Left hindlimb (tissue), 1 donor: ENCODE data around the gene CCDC192.
"Not testable (repeated sequence)": the region's sequence is repeated elsewhere in the genome, so short reads cannot be mapped to it uniquely, and the experiment has no call there.

Experiments
- DNase-seq: peaks from one replicate; pipeline ENCODE4 v3.0.0-alpha.2; 2018

CCDC192 gene

DNA sequence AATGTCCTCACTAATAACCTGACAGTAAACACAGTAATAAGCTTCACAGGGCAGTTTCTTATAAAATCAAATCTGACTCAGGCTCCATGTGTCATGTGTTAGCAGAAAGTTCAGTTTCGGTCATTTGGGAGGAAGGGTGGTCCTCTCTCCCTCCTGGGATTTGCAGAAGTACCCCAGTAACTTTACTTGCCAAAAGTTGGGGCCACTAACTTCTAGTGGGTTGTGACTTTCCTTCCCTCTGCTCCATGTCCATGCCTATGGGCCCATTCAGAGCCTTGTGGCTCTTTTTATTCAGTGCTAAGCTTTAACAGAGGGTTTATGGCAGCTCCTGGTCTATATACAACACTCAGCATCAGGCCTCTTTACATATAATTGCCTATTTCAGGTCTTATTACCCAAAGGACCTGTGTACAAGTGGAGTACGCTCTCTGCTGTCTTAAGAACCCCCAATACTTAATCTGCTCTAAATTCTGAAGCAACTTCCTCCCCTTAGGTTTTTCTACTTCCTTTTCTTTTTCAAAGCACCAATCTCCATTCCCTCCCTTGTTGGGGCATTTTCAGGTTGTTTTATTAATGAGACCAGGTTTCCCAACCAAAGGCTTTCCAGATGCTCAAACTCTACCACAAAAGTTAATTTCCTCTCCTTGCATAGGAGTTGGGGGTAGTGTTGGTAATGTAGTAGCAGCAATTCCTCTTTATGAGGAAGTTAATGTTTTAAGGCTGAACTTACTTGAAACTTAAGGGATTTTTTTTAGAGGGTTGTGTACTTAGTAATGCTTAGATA lies 107.7 kb downstream of the CCDC192 start:
- no peak for DNase-seq

DNA sequence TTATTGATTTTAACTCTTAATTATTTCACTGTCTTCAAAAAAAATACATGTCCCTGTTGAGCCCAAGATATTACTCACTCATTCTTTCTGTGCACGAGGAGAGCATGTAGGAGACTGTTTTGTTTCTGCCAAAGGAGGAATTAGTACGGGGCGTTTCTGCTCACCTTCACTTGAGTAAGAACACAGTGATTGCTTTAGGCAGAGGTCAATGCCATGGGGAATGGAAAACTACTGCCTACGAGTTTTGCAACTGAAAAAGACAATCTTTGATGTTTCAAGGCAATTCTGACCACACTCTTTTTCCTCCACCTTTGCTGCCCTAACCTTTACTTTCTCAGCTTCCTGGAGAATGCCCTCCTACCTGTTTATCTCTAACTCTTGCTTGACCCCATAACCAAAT lies 109.4 kb downstream of the CCDC192 start:
- no peak for DNase-seq

DNA sequence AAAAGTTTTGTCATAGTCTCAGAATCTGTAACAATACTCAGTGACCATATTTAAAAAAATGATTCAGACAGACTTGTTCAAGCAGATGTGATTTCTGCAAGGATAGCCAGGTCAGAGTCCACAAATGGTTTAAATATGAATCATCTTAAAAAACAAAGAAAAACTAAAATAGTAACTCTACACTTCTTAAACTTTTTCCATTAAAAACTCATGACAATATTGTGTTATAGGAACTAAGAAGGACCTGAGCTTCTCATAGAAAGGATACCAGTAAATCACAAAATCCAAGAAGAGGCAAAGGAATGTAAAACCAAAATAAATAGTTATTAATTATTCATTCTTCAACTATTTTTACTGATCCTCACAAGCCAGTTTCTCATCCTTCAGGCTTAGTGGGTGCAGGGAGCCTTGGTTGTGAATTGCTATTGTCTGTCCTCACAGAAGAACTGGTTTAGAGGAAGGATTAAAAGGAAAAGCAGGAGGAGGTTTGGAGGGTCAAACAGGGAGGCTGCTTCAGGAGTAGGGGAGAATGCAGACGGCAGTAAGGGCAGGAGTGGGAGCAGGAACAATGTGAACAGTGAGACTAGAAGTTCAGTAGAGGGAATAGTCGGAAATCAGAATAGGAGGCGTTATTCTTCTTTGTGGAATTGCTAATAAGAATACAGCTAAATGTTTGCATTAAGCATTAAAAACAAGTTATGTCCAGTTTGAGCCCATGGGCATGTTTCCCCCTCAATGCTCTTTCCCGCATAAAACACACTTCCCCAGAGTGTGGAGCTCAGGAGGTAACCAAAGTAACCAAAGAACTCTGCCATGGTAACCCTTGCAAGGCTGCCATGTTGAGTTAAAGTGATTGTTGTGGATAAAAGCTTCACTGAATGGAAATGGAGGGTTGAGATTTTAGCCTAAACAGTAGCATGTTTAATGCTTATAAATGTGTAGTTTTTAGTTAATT lies 110.7 kb downstream of the CCDC192 start:
- DNase-seq = no peak

DNA sequence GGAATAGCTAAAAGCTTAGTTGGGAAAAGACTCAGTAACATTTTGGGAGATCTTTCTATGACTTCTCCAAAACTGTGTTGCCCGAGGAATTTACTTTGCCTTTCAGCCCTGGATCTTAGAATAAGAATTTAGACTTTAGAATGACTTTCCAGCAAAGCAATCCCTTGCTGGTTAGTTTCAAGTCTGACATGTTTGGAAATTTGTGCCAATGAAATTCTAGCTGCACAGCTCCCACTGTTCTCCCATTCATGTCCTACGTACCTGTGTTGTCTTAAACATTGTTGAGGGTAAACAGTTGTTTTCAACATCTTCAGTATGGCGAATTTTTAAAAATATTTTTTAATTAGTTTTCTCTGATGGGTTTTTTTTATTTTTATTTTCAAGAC lies 111.4 kb downstream of the CCDC192 start:
- DNase-seq = no peak

DNA sequence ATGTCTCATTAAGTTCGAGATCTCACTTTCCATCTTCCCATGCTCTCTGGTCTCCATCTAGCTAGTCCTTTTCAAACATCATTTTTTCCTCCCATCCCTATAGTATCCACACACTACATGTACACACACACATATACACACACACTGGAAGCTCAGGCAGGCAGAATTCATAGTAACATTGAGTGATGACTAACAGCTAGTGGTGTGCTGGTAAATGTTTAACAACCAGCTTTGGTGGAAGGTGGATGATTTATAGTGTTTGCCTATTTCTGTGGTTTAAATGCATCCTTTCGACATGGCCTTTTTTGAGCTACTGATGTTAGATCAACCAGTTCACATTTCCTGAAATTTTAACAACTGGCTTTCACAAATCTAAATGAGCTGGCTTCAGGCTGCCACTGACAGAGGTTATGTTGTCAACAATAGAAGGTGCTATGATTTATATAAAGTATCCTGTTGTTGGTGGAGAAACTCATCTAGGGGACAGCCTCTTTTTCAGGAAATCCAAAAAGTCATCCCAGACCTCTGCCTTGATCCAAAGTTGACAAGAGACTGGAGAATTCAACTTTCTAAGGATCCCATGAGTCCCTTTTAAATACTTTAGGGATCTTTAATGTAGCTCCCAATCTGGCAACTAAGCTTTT lies 117.8 kb downstream of the CCDC192 start:
- no peak for DNase-seq

DNA sequence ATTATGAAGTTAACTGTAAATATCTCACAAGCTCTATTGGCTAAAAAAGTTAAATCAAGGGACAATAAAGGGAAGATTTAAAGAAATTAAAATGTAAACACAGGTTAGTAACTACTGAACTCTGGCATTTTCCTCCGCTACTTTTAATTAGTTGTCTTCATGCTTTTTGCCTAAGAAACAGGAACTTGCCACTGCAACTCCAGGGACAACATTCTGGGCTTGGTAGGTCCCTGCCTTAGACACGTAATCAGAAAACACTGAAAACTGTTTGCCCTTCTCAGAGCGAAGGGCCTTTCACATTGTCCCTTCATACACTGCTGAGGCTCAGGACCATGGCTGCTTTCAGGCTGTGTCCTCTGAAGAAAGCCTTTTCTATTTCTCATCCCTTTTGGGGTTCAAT lies 118.7 kb downstream of the CCDC192 start:
- no peak for DNase-seq

DNA sequence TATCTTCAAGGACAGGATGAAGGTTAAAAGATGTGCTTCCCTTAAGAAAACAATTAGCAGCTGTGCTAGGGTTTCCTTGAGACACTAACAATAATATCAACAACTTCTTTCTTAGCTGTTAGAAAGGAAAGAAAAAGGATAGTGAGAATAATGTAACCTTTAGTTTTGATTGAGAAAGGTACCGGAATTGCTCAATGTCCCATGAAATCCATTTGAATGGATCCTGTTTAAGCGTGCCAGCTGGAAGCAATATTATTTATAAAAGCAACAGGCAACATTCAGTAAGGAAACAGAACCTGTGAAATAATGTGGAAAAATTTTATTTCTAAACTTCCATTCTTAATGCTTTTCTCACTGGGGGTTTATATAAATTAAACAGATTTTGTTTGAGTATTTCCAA lies 120.9 kb downstream of the CCDC192 start:
- no peak for DNase-seq

DNA sequence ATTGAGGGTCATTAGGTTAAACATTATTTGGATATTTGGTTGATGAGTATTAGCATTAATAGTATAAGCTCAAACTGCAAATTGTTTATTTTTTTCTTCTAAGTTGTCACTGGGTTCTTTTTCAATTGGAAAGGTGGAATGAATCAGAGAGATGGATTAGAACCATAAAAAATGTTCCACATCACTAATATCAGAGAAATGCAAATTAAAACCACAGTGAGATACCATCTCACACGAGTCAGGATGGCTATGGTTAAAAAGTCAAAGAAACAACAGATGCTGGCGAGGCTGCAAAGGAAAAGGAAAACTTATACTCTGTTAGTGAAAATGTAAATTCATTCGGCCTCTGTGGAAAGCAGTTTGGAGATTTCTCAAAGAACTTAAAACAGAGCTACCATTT lies 122.8 kb downstream of the CCDC192 start:
- no peak for DNase-seq

DNA sequence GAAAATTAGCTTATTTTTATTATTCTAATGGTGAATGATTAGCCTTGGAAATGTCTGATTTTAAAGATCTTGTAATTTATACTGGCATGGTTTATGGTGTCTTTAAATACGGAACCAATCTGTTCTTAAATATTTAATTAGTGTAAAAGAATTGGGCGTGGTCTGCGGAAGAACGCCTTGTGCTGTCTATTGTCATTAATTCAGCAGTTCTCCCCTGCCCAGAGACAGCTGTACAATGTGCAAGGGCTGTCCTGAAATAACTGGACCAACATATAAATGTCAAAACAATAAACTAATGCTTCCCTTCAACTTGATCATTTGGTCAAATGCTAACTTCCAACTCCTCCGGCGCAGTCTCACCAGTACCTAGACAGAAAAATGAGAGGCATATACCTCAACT lies 124.3 kb downstream of the CCDC192 start:
- no peak for DNase-seq

DNA sequence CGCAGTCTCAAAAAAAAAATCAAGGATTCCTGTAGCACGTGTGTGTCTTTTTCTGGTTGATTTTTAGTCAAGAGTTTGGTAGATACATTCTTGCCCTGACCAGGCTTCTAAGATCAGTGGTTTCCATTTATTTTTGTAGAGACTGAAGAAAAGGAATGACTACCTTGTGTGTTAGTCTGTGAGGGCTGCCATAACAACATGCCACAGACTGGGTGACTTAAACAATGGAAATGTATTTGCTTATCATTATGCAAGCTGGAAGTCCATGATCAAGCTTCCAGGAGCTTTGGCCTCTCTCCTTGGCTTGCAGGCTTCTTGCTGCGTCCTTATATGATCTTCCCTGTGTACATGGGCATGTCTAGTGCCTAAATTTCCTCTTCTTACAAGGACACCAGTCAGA lies 127.0 kb downstream of the CCDC192 start:
- no peak for DNase-seq

DNA sequence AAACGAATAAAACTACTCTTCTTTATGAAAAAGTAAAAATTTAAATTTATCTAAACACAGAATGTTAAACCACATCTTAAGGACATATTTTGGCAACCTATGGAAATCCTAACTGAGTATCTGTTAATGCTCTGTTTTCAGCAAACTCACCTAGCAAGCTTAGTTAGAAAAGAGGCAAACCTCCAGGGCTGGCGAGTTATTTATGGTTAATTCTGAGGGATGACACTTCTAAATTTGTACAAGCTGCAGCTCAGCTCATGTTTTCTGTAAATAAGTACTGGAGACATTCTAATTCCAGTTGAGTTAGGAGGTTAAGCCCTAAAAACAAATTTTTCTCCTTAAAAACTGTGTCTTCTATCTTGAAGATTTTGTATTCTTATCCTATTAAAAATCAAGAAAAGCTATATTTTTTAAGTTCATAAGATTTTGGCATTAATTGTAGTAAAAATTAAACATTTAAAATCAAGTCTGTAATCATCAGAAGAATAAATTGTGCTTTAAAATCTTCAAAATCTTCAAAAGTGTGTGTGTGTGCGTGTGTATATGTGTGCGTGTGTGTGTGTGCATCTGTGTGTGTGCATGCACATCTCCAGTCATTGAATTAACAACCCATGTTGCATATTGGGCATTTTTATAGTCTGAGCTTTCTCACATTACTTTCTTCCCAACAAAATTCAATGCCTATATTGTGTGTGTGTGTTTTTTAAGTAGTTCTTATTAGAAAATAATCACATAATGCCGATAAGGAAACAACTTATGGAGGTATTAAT lies 127.8 kb downstream of the CCDC192 start:
- no peak for DNase-seq

DNA sequence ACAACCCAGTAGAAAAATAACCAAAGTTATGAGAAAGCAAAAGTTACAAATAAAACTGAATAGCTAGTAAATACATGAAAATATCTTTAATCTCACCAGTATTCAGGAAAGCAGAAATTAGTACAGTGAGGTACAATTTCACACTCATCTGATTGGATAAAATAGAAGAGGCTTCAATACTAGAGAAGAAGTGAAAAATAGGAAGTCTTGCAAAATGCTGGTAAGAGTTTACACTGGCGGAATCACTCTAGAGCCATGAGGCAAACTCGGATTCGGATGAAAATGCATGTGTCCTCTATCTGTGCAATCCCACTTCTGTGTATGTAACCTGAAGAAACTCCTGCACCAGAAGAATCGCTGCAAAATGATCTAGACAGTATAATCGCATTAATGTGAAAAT lies 128.9 kb downstream of the CCDC192 start:
- DNase-seq = no peak

DNA sequence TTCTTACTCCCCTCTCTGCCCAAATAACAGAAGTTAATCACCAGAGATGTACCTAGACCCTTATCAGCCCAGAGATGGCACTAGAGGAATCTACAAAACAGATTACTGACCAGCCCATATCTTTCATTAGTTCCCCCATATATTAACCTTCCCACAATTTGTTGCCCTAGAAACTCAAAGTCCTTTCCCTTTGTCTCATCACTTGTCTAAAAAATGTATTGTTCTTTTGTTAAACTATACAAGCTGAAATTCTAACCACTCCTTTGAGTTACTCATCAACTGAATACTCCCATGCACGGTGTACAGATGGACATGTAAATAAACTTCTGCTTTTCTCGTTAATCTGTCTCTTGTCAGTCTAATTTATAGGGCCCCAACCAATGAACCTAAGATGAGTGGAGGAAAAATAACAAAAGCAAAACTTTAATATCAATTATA lies 130.9 kb downstream of the CCDC192 start:
- no peak for DNase-seq

DNA sequence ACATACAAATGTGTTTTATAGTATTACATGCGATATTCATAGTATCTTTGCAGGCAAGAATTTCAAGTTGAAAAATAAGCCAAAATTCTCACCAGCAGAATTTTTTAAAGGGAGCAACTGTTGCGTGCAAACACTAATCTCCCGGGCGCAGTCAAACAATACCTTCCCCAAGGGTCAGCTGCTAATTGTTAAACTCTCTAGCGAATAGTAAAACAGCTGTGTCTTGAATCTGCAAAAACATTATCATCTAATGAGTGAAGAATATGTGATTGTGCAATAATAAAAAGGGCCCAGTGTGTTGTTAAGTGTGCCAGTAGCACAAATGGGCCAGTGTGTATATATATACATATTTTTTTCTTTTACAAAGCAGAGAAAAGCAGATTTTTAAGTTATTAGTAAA lies 131.4 kb downstream of the CCDC192 start:
- no peak for DNase-seq

DNA sequence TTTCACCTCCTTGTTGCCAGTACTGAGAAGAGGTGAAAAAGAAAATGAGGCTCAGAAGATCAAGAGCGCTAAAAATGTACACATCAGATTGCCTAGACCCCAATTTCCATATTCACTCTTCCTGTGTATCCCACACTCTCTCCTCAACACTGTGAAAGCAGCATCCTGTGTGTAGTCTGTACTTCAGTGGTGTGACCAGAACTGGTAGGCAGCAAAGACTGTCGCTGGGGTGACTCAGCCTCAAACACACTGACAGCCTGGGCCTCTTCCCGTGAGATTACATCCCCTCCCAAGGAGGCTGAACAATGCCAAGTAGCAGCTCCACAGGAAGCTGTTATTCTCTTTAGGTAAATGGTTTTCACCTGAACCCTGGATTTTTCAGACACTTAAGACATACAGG lies 135.5 kb downstream of the CCDC192 start:
- DNase-seq = no peak

DNA sequence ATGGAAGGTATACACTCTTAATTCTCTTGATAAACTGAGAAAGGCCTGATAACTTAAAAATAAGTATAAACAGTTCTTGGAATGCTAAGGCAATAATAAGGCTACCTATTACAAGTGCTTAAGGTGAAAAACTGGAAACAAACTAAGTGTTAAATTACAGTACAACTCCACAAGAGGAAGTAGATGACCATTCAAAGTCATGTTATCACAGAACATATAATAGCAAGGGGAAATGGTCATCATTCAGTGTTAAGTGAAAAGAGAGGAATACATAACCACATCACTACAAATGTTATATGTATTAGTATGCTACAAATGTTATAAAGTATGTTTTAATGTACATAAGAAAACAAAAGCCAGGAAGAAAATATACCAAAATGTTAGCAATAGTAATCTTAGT lies 135.9 kb downstream of the CCDC192 start:
- DNase-seq = no peak

DNA sequence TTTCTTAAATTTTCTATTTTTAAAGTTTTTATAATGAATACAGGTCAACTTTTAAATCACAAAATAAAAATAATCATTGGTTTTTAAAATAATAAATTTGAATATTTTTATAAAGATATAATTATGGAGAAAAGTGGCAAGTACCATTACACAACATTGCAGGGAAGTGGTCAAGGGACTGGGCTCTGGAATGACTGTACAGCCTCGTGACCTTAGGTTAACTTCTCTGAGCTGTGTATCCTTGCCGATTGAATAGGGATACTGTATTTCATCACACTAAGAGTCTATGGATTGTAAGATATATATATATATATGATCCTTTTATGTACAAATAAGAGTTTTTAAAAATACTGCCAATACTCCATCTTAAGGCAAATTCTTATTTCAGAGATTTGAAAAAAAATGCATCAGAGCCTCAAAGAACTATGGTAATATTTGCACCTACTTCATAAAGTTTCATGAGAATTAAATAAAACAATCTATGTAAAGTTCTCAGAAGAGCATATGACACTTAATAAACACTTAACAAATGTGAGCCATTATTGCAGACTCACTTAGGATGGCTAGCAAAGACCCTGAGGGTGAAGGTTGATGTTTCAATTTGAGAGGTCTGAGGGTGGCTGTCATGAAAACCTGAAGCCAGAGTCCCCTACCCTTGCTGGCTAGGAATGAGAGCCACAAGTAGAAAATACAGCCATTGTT lies 136.5 kb downstream of the CCDC192 start:
- no peak for DNase-seq

DNA sequence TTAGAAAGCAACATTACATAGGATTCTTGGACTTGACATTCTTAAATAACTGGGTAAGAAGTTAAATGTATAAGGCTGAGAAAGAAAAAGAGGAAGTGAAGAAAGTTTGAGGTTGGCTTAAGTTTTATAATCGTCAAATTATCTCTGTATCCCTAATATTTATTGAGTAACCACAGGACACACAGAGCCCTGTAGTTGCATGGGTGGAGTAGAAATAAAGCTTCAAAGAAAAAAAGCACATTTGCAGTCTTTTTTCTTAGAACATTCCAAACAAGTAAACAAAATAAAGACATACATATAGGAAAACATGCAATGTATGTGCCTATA lies 137.0 kb downstream of the CCDC192 start:
- no peak for DNase-seq

DNA sequence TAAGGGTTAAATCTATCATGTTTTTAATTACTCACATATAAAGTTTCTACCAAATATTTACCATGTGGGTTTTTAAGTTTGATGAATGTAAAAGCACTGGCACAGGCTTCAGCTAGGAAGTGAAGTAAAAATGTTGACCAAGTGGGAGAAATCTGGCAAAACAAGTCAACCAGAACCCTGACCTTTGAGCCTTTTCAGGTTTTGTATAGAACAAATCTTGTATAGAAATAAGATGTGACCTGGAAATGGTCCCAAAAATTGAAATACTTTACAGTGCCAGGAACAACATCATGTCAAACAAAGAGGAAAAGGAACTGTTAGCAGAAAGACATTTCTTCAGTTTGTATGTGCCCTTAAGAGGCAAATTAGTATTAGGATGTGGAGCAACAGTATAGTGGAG lies 137.6 kb downstream of the CCDC192 start:
- DNase-seq = no peak

DNA sequence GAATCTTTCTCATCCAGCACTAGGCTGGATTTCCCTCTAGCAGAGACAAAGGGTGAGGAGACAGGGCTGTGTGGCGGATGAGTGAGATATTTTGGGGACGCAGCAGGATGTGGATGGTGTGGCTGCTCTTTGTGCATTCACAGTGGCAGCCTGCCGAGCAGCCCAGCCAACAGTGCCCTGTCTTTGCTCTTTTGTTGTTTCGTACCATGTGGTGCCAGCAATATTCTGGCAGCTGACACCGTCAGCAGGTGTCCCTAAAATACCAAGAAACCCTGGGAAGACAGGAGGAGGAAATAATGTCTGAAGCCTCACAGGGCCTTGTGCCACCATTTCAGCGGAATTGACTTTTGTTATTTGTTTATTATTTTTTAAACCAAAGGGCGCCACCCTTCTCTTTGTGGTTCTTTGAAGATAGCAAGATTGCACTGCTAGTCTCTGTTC lies 141.4 kb downstream of the CCDC192 start:
- DNase-seq = no peak

DNA sequence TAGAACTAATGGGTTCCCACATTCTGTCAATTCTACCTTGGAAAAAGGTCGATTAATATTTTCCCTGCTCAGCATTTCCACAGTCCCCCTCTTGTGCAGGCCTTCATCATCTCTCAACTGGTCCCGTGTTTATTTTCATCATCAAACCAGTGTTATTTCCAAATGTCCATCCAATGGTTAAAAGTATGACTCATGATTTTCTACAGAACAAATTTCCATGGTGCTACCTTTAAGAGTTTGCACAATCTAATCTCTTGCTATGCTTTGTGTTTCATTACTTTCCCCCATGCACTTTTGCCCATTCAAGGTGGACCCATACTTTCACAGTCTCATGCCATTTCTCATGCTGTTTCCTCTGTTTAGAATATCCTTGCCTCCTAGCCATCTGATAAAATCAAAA lies 143.7 kb downstream of the CCDC192 start:
- no peak for DNase-seq

DNA sequence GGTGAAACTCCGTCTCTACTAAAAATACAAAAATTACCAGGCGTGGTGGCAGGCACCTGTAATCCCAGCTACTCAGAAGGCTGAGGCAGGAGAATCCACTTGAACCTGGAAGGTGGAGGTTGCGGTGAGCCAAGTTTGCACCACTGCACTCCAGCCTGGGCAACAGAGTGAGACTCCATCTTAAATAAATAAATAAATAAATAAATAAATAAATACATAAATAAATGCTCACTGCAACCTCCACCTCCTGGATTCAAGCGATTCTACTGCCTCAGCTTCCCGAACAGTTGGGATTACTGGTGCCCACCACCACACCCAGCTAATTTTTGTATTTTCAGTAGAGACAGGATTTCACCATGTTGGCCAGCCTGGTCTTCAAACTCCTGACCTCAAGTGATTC lies 144.4 kb downstream of the CCDC192 start:
- not testable (repeated sequence) for DNase-seq
